Smooth muscle cell (in vitro differentiated cells): ENCODE measurements around the gene OR51E2. TPM values are rescaled to one million over a fixed set of nuclear protein-coding genes. Genes with fewer than 3 reads are reported as not detected.

Experiments used
- DNase-seq: peaks from one replicate; lab custom pipeline; 2025; ENCODE audit not compliant: unreplicated experiment; lab: John Stamatoyannopoulos, UW
- H2AFZ ChIP-seq: fragments of 200-600 bp; sonication (generic); 2 replicates; pipeline ENCODE4 v1.6.0; 2016; ENCODE audit warnings: antibody characterized with exemption, low read depth, mild to moderate bottlenecking
- H3F3A ChIP-seq: fragments of 200-600 bp; sonication (generic); 2 replicates; pipeline ENCODE4 v1.6.0; 2017; ENCODE audit warnings: antibody characterized with exemption, low read depth
- H3K27ac ChIP-seq: fragments of 200-600 bp; sonication (generic); 2 replicates; pipeline ENCODE4 v1.5.1; 2016; ENCODE audit warnings: low read depth, mild to moderate bottlenecking
- H3K27me3 ChIP-seq: fragments of 200-600 bp; sonication (generic); 2 replicates; pipeline ENCODE4 v1.6.1; 2016; ENCODE audit warnings: low read depth, mild to moderate bottlenecking
- H3K36me3 ChIP-seq: fragments of 200-600 bp; sonication (generic); 2 replicates; pipeline ENCODE4 v1.5.1; 2016; ENCODE audit warnings: low read depth
- H3K4me1 ChIP-seq: fragments of 200-600 bp; sonication (generic); 2 replicates; pipeline ENCODE4 v1.5.1; 2016; ENCODE audit warnings: low read depth
- H3K4me2 ChIP-seq: fragments of 200-600 bp; sonication (generic); 2 replicates; pipeline ENCODE4 v1.6.0; 2016; ENCODE audit warnings: mild to moderate bottlenecking
- H3K4me3 ChIP-seq: fragments of 200-600 bp; sonication (generic); 2 replicates; pipeline ENCODE4 v1.5.1; 2016; ENCODE audit warnings: mild to moderate bottlenecking
- H3K79me2 ChIP-seq: fragments of 200-600 bp; sonication (generic); 2 replicates; pipeline ENCODE4 v1.6.0; 2016; ENCODE audit warnings: low read depth, mild to moderate bottlenecking
- H3K9ac ChIP-seq: fragments of 200-600 bp; sonication (generic); 2 replicates; pipeline ENCODE4 v1.6.0; 2016; ENCODE audit warnings: low read depth
- H3K9me3 ChIP-seq: fragments of 200-600 bp; sonication (generic); replicated peaks from 2 replicates; pipeline ENCODE4 v1.5.1; 2016; ENCODE audit warnings: low read depth
- H4K20me1 ChIP-seq: fragments of 200-600 bp; sonication (generic); 2 replicates; pipeline ENCODE4 v1.6.0; 2016; ENCODE audit warnings: low read depth
- WGBS: methylation state at CpG from one replicate; pipeline ENCODE4 v1.1.7; 2016; ENCODE audit warnings: low lambda C conversion rate; 5-methylcytosine and 5-hydroxymethylcytosine counted together
- polyA plus RNA-seq: library from polyadenylated mRNA; unstranded; fragments of >200 nt; fragmentation: Nextera tagmentation; extraction: Ambion mirVana; gene quantifications from 2 replicates; pipeline ENCODE4 v1.2.1, GENCODE V29; 2016
- total RNA-seq: library from RNA; depleted of rRNA; stranded (reverse); fragments of >200 nt; gene quantifications from 2 replicates; pipeline ENCODE4 v1.2.3, GENCODE V29; 2014
- TF ChIP-seq, protein P1 (sequence below): fragments of 200-600 bp; sonication (generic); IDR thresholded peaks from 2 replicates; pipeline ENCODE4 v1.5.1; 2017; ENCODE audit warnings: borderline replicate concordance, mild to moderate bottlenecking, antibody characterized with exemption; ENCODE audit not compliant: insufficient read depth, poor library complexity, severe bottlenecking

The OR51E2 gene
- total and polyA plus RNA-seq, 2 experiments from 2014 or later: not detected

DNA sequence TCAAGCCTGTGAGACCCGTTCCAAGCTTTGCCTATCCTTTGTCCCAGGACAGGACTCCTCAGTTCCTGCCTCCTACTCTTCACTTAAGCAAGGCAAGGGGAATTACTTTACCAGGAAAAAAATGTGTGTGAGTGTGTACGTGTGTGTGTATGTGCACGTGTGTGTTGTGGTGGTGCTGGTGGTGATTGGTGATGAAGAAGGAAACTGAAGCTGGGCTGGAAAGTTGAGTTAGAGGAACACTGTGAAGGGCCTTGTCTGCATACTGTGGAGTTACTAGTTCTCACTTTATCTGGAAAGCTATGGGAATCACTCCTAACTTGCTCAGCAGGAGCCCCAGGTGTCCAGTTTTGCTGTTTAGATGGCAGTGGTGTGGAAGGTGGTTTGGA, 60.0 kb downstream of the OR51E2 start:
- TF ChIP-seq, protein P1, sequence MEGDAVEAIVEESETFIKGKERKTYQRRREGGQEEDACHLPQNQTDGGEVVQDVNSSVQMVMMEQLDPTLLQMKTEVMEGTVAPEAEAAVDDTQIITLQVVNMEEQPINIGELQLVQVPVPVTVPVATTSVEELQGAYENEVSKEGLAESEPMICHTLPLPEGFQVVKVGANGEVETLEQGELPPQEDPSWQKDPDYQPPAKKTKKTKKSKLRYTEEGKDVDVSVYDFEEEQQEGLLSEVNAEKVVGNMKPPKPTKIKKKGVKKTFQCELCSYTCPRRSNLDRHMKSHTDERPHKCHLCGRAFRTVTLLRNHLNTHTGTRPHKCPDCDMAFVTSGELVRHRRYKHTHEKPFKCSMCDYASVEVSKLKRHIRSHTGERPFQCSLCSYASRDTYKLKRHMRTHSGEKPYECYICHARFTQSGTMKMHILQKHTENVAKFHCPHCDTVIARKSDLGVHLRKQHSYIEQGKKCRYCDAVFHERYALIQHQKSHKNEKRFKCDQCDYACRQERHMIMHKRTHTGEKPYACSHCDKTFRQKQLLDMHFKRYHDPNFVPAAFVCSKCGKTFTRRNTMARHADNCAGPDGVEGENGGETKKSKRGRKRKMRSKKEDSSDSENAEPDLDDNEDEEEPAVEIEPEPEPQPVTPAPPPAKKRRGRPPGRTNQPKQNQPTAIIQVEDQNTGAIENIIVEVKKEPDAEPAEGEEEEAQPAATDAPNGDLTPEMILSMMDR: no peak
- H3K4me2 ChIP-seq: no peak overlapping the region
- 83% methylated on average over 3 of the region's 3 CpGs for WGBS
- no peaks in the 10 kb centered on the region for H3K27me3 ChIP-seq
- H3K79me2 ChIP-seq: no peaks in the 10 kb centered on the region
- no peak overlapping the region for H3K9ac ChIP-seq
- H3F3A ChIP-seq: no peaks in the 10 kb centered on the region
- no peak overlapping the region for H3K27ac ChIP-seq
- no peaks in the 10 kb centered on the region for H4K20me1 ChIP-seq
- H2AFZ ChIP-seq: no peak overlapping the region
- no peak overlapping the region for H3K4me3 ChIP-seq
- no peak for DNase-seq
- H3K9me3 ChIP-seq: no peaks in the 10 kb centered on the region
- no peaks in the 10 kb centered on the region for H3K36me3 ChIP-seq
- no peaks in the 10 kb centered on the region for H3K4me1 ChIP-seq

DNA sequence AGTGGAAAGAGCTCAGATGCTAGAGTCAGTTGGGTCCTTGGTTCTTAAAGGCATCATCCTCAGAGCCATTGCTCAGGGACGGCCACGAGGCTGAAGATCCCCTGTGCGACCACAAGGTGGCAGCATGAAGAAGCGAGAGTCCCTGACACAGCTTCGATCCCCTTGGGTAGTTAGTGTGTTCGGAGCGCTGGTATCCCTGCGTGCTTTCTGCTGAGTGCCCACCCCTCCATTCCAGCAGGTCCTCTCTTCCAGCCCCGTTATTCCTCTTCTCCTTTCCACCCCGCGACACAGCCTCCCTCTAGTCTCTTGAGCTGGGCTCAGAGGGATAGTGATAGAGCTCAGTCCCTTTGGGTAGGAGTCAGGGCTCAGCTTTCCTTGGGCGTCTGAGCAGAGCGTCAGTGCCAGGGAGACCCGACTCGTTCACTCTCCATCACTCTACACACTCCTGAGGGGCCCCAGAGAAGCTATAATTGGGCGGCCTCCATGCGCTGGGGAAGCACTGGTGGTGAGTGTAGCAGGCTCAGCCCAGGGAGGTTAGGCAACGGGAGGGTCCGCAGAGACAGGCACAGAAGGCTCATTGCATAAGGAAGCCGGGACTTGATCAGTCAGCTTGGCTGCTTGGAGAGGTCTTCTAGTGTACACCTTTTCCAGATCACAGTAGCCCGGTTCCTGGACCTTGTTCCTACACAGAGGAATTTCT, 60.5 kb downstream of the OR51E2 start, which contains the start of gene OR51D1:
Gene OR51D1, plus strand, starts transcription at position 516 of the 700 bp plus-strand sequence. CDS start 2,314 bp downstream, outside the sequence.
- Histone ChIP-seq H3K27me3 (no peaks in the 10 kb centered on the region), H2AFZ (peak within 1 kb of the TSS; percentile 79), H3K4me2 (peak within 1 kb of the TSS; percentile 80), H3F3A (no peaks in the 10 kb centered on the region), H3K9me3 (no peaks in the 10 kb centered on the region), H3K79me2 (no peaks in the 10 kb centered on the region), H3K27ac (no peak within 1 kb of the TSS), H4K20me1 (no peaks in the 10 kb centered on the region), H3K9ac (no peak within 1 kb of the TSS), H3K4me1 (no peaks in the 10 kb centered on the region), H3K36me3 (no peaks in the 10 kb centered on the region), H3K4me3 (peak within 1 kb of the TSS; percentile 38)
- WGBS: 37% methylated on average over 21 of the region's 21 CpGs
- DNase-seq: peak; percentile 43
- TF ChIP-seq, protein P1: peak; percentile 89

DNA sequence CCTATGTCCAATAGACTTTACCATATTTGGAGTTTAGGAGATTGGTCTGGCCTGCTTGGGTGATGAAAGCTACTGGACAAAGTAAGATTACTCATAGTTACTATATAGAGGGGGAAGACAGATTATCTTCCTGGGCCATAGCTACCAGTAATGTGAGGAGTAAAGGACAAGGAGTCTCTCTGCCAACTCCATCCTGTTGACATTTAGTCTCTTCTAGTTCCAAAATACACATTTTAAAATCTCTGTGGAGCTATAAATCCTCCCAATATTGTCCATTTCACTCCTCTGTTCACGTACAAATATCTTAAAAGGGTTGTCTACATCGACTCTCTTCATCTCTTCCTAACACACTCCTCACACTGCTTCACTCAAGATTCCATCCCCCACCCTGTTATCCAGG, 61.5 kb downstream of the OR51E2 start:
- TF ChIP-seq, protein P1: no peak
- Histone ChIP-seq H3K79me2 (no peaks in the 10 kb centered on the region), H3K4me2 (no peak overlapping the region), H3K4me1 (no peaks in the 10 kb centered on the region), H3K4me3 (no peak overlapping the region), H3K27ac (no peak overlapping the region), H3K9ac (no peak overlapping the region), H3K9me3 (no peaks in the 10 kb centered on the region), H4K20me1 (no peaks in the 10 kb centered on the region), H3F3A (no peaks in the 10 kb centered on the region), H3K36me3 (no peaks in the 10 kb centered on the region), H2AFZ (peak overlapping the region; percentile 45), H3K27me3 (no peaks in the 10 kb centered on the region)
- DNase-seq: no peak
- WGBS: 87% methylated on average over 2 of the region's 2 CpGs

Other genes starting within 250 kb of the OR51E2 start
- gene OR52K2, start 248.6 kb downstream of the OR51E2 start, total RNA-seq: not detected in 2 replicates
- gene OR52K2, start 248.6 kb downstream of the OR51E2 start, polyA plus RNA-seq: not detected in 2 replicates
- 1.6 TPM in 1 of 2 replicates, not detected in the other for gene OR52K1, start 215.2 kb downstream of the OR51E2 start, total RNA-seq
- gene OR52K1, start 215.2 kb downstream of the OR51E2 start, polyA plus RNA-seq: not detected in 2 replicates
- gene OR52M1, start 152.7 kb downstream of the OR51E2 start, total RNA-seq: not detected in 2 replicates
- not detected in 2 replicates for gene OR52M1, start 152.7 kb downstream of the OR51E2 start, polyA plus RNA-seq
- gene OR52I2, start 116.1 kb downstream of the OR51E2 start, total RNA-seq: not detected in 2 replicates
- 0.02 TPM in 1 of 2 replicates, not detected in the other for gene OR52I2, start 116.1 kb downstream of the OR51E2 start, polyA plus RNA-seq
- gene OR52I1, start 103.8 kb downstream of the OR51E2 start, total RNA-seq: not detected in 2 replicates
- gene OR52I1, start 103.8 kb downstream of the OR51E2 start, polyA plus RNA-seq: not detected in 2 replicates
- 10.7 and 18.9 TPM in 2 replicates for gene TRIM68, start 89.6 kb downstream of the OR51E2 start, total RNA-seq
- gene TRIM68, start 89.6 kb downstream of the OR51E2 start, polyA plus RNA-seq: 7.8 and 10.7 TPM in 2 replicates
- not detected in 2 replicates for gene OR51D1, start 60.4 kb downstream of the OR51E2 start, total RNA-seq
- not detected in 2 replicates for gene OR51D1, start 60.4 kb downstream of the OR51E2 start, polyA plus RNA-seq
- not detected in 2 replicates for gene OR51E1, start 53.9 kb downstream of the OR51E2 start, total RNA-seq
- not detected in 2 replicates for gene OR51E1, start 53.9 kb downstream of the OR51E2 start, polyA plus RNA-seq
- not detected in 2 replicates for gene MMP26, start 6.9 kb upstream of the OR51E2 start, total RNA-seq
- not detected in 2 replicates for gene MMP26, start 6.9 kb upstream of the OR51E2 start, polyA plus RNA-seq
- gene OR51F1, start 72.1 kb upstream of the OR51E2 start, total RNA-seq: not detected in 2 replicates
- gene OR51F1, start 72.1 kb upstream of the OR51E2 start, polyA plus RNA-seq: not detected in 2 replicates
- not detected in 2 replicates for gene OR52R1, start 106.5 kb upstream of the OR51E2 start, total RNA-seq
- gene OR52R1, start 106.5 kb upstream of the OR51E2 start, polyA plus RNA-seq: not detected in 2 replicates
- not detected in 2 replicates for gene OR51F2, start 123.5 kb upstream of the OR51E2 start, total RNA-seq
- not detected in 2 replicates for gene OR51F2, start 123.5 kb upstream of the OR51E2 start, polyA plus RNA-seq
- not detected in 2 replicates for gene OR51S1, start 151.4 kb upstream of the OR51E2 start, total RNA-seq
- gene OR51S1, start 151.4 kb upstream of the OR51E2 start, polyA plus RNA-seq: not detected in 2 replicates
- not detected in 2 replicates for gene OR51T1, start 184.0 kb upstream of the OR51E2 start, total RNA-seq
- gene OR51T1, start 184.0 kb upstream of the OR51E2 start, polyA plus RNA-seq: not detected in 2 replicates
- gene OR51A7, start 205.9 kb upstream of the OR51E2 start, total RNA-seq: not detected in 2 replicates
- not detected in 2 replicates for gene OR51A7, start 205.9 kb upstream of the OR51E2 start, polyA plus RNA-seq
- not detected in 2 replicates for gene OR51G2, start 221.5 kb upstream of the OR51E2 start, total RNA-seq
- not detected in 2 replicates for gene OR51G2, start 221.5 kb upstream of the OR51E2 start, polyA plus RNA-seq
- gene OR51G1, start 226.5 kb upstream of the OR51E2 start, total RNA-seq: not detected in 2 replicates
- gene OR51G1, start 226.5 kb upstream of the OR51E2 start, polyA plus RNA-seq: not detected in 2 replicates
- not detected in 2 replicates for gene OR51A4, start 249.8 kb upstream of the OR51E2 start, total RNA-seq
- not detected in 2 replicates for gene OR51A4, start 249.8 kb upstream of the OR51E2 start, polyA plus RNA-seq